Right lobe of liver (tissue), 4 donors: ENCODE data around the gene HOXB8.

ENCODE experiments used
- POLR2A ChIP-seq: fragments of 450-650 bp; IDR thresholded peaks from one replicate; pipeline ENCODE4 v1.6.1; 2017; ENCODE audit warnings: antibody characterized with exemption, mild to moderate bottlenecking
- TF ChIP-seq, protein P1 (sequence below), 4 donors: fragments of 200-600 bp in 3 of 4; fragments of 450-650 bp in 1 of 4; IDR thresholded peaks; one replicate each; pipeline versions ENCODE4 v1.5.1 to v1.8.0; 2016 to 2022; ENCODE audit warnings: antibody characterized with exemption in 4 of 4, mild to moderate bottlenecking in 2 of 4
- donor health status: DM: no; HTN: no; CAD: no.
- donor health status: DM: no; HTN: no; CAD: no.
- donor health status: DM: no; HTN: yes; CAD: no.

DNA sequence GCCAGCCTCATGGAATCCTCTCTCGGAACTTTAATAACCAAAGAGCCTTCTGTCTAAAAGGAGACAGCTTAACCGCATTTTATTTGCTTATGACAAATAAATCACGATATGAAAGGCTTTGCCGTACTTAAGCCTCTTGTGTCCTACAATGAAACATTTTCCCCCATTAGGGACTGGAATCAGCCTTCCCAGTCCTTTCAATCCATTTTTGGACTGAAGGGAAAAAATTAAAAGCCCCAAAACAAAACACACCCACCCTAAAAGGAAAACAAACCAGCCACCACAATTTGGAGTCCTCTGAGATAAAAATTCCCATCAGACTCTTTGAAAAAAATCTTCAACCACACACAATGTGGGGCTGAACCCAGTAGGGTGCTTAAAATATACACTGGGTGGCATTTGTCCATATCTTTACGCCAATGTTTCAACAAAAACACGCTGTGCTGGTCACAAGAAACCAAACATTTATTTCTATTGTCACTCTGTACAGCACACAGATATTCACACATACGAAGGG is 40.0 kb downstream of the HOXB8 start:
- TF ChIP-seq, protein P1, sequence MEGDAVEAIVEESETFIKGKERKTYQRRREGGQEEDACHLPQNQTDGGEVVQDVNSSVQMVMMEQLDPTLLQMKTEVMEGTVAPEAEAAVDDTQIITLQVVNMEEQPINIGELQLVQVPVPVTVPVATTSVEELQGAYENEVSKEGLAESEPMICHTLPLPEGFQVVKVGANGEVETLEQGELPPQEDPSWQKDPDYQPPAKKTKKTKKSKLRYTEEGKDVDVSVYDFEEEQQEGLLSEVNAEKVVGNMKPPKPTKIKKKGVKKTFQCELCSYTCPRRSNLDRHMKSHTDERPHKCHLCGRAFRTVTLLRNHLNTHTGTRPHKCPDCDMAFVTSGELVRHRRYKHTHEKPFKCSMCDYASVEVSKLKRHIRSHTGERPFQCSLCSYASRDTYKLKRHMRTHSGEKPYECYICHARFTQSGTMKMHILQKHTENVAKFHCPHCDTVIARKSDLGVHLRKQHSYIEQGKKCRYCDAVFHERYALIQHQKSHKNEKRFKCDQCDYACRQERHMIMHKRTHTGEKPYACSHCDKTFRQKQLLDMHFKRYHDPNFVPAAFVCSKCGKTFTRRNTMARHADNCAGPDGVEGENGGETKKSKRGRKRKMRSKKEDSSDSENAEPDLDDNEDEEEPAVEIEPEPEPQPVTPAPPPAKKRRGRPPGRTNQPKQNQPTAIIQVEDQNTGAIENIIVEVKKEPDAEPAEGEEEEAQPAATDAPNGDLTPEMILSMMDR (IDR thresholded peaks at IDR 0.05), result no peak
- TF ChIP-seq POLR2A, result no peak
